ENCODE measurements around the gene SLC6A6. TPM values are rescaled to one million over a fixed set of nuclear protein-coding genes. Genes with fewer than 3 reads are reported as not detected.
A peak's percentile ranks its signal among the peaks of the same experiment; 100 is the strongest.

Gene SLC6A6
- total RNA-seq, 2 experiments from 2014 or later, result 27.8 to 31.2 TPM

- Mint-ChIP-seq H3K4me1 (ENCODE audit: low read depth) (no peaks in the 10 kb centered on the region), H3K27ac (no peak overlapping the region), H3K36me3 (ENCODE audit: low read depth) (peaks cover 77% of the 10 kb centered on the region), H3K9me3 (no peaks in the 10 kb centered on the region), H3K27me3 (no peaks in the 10 kb centered on the region), H3K4me3 (no peak overlapping the region)
- no peak for TF ChIP-seq CTCF (IDR thresholded peaks at IDR 0.05)
- H3K27me3 ChIP-seq (ENCODE audit: control insufficient read depth in 1 of 2, insufficient read depth in 2 of 2, low read length in 2 of 2), result no peaks in the 10 kb centered on the region
- POLR2A ChIA-PET, result no interaction called here
- no peak overlapping the region for H3K27ac ChIP-seq (ENCODE audit: low read depth in 1 of 2, low read length in 2 of 2)
- intact Hi-C loops (cut with DNase I, micrococcal nuclease), result no loop called here
- ATAC-seq (ENCODE audit: poor library complexity), result no peak
- no peak overlapping the region for H3K4me3 ChIP-seq (ENCODE audit: low read length)
- H3K9me3 ChIP-seq (ENCODE audit: control insufficient read depth in 1 of 2, insufficient read depth in 1 of 2, low read length in 2 of 2), result no peaks in the 10 kb centered on the region
- H3K4me1 ChIP-seq (ENCODE audit: insufficient read depth, low read length), result no peaks in the 10 kb centered on the region
- peaks cover 72% of the 10 kb centered on the region for H3K36me3 ChIP-seq (ENCODE audit: insufficient read depth, low read length)
- CTCF ChIA-PET, result no interaction called here
- DNase-seq, result no peak
Measured at GRCh38 chr3:14485981-14486380, 83.6 kb downstream of the SLC6A6 start.

- no peak overlapping the region for H3K4me3 ChIP-seq (ENCODE audit: low read length)
- H3K4me3 Mint-ChIP-seq, result no peak overlapping the region
- H3K4me1 Mint-ChIP-seq (ENCODE audit: low read depth), result no peaks in the 10 kb centered on the region
- no peaks in the 10 kb centered on the region for H3K9me3 Mint-ChIP-seq
- no peaks in the 10 kb centered on the region for H3K9me3 ChIP-seq (ENCODE audit: control insufficient read depth in 1 of 2, insufficient read depth in 1 of 2, low read length in 2 of 2)
- no peaks in the 10 kb centered on the region for H3K4me1 ChIP-seq (ENCODE audit: insufficient read depth, low read length)
- H3K27ac ChIP-seq (ENCODE audit: low read depth in 1 of 2, low read length in 2 of 2), result no peak overlapping the region
- DNase-seq, result no peak
- ChIA-PET CTCF (no interaction called here), POLR2A (no interaction called here)
- H3K36me3 ChIP-seq (ENCODE audit: insufficient read depth, low read length), result peaks cover 67% of the 10 kb centered on the region
- intact Hi-C loops (cut with DNase I, micrococcal nuclease), result no loop called here
- no peaks in the 10 kb centered on the region for H3K27me3 Mint-ChIP-seq
- peak overlapping the region; percentile 25 for H3K27ac Mint-ChIP-seq
- no peak for ATAC-seq (ENCODE audit: poor library complexity)
- H3K27me3 ChIP-seq (ENCODE audit: control insufficient read depth in 1 of 2, insufficient read depth in 2 of 2, low read length in 2 of 2), result no peaks in the 10 kb centered on the region
- peaks cover 73% of the 10 kb centered on the region for H3K36me3 Mint-ChIP-seq (ENCODE audit: low read depth)
- TF ChIP-seq CTCF (IDR thresholded peaks at IDR 0.05), result no peak
Measured at GRCh38 chr3:14486460-14486859, 84.1 kb downstream of the SLC6A6 start.

GRCh38 chr3:14487086-14487485, 84.7 kb downstream of the SLC6A6 start:
- Mint-ChIP-seq H3K27ac (peak overlapping the region; percentile 25), H3K27me3 (no peaks in the 10 kb centered on the region), H3K4me1 (ENCODE audit: low read depth) (no peaks in the 10 kb centered on the region), H3K9me3 (no peaks in the 10 kb centered on the region), H3K4me3 (no peak overlapping the region), H3K36me3 (ENCODE audit: low read depth) (peaks cover 67% of the 10 kb centered on the region)
- no peak for DNase-seq
- ChIA-PET POLR2A (no interaction called here), CTCF (no interaction called here)
- H3K4me3 ChIP-seq (ENCODE audit: low read length), result no peak overlapping the region
- no peaks in the 10 kb centered on the region for H3K4me1 ChIP-seq (ENCODE audit: insufficient read depth, low read length)
- intact Hi-C loops (cut with DNase I, micrococcal nuclease), result no loop called here
- TF ChIP-seq CTCF (IDR thresholded peaks at IDR 0.05), result no peak
- H3K36me3 ChIP-seq (ENCODE audit: insufficient read depth, low read length), result peaks cover 61% of the 10 kb centered on the region
- ATAC-seq (ENCODE audit: poor library complexity), result no peak
- no peaks in the 10 kb centered on the region for H3K9me3 ChIP-seq (ENCODE audit: control insufficient read depth in 1 of 2, insufficient read depth in 1 of 2, low read length in 2 of 2)
- no peaks in the 10 kb centered on the region for H3K27me3 ChIP-seq (ENCODE audit: control insufficient read depth in 1 of 2, insufficient read depth in 2 of 2, low read length in 2 of 2)
- no peak overlapping the region for H3K27ac ChIP-seq (ENCODE audit: low read depth in 1 of 2, low read length in 2 of 2)

Measured in CD4-positive, alpha-beta T cell (primary cell).